Breast epithelium (tissue), 3 donors: ENCODE data around the gene RBPJ.

Experiments
- CTCF ChIP-seq, 3 donors: fragments of 450-650 bp; IDR thresholded peaks; one replicate each; pipeline ENCODE4 v1.5.1; 2016 to 2017; ENCODE audit warnings: antibody characterized with exemption in 3 of 3, mild to moderate bottlenecking in 3 of 3, moderate library complexity in 3 of 3
- POLR2AphosphoS5 ChIP-seq, 3 donors: sonication (generic); formaldehyde crosslinking; IDR thresholded peaks; one replicate each; pipeline ENCODE4 v1.6.1; 2017; ENCODE audit warnings: antibody characterized with exemption in 3 of 3

GRCh38 chr4:26380740-26381139, 59.9 kb downstream of the RBPJ start:
- TF ChIP-seq CTCF (IDR thresholded peaks at IDR 0.05) (no peak), POLR2AphosphoS5 (IDR thresholded peaks at IDR 0.05) (no peak)
